ENCODE measurements around the gene KLF13. TPM values are rescaled to one million over a fixed set of nuclear protein-coding genes. Genes with fewer than 3 reads are reported as not detected.

Gene KLF13
- total and polyA plus RNA-seq, 2 experiments from 2014 or later = 23.5 to 28.6 TPM

DNA sequence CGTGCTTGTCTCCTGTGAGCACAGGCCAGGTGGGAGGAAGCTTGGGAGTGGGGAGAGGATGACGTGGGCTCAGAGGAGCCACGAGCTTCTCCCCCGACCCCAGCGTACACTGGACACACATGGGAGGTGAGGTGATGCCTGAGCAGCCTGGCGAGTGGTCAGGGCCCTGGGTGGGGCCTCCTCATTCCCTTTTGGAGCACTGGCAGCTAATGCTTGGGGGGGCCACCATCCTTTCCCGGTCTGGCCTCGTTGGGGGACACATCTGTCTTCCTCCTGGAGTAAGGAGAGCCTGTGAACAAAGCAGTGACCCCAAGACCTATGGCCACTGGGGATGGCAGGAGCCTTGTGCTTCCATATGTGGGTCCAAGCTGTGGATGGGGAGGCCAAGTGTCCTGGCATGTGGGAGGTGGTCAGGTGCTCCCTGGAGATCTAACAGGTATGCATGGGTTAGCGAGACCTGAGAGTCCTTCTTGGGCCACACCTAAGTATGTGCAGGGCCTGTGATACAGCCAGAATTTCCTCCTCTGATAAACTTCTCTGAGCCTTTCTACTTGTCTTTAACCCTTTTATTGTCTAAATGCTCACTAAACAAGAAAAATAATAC is 9.5 kb downstream of the KLF13 start:
- H3K4me3 ChIP-seq = no peak overlapping the region
- Mint-ChIP-seq H3K4me1 (peaks cover 42% of the 10 kb centered on the region), H3K36me3 (ENCODE audit: low read depth) (no peaks in the 10 kb centered on the region), H3K27ac (no peak overlapping the region), H3K9me3 (no peaks in the 10 kb centered on the region; the same call in 2 of the 3 replicates), H3K4me3 (no peak overlapping the region), H3K27me3 (ENCODE audit: insufficient read depth, low read depth, poor library complexity) (peaks cover 5% of the 10 kb centered on the region)
- H3K79me2 ChIP-seq (replicated peaks; ENCODE audit: insufficient read depth) = peaks cover 94% of the 10 kb centered on the region
- peaks cover 19% of the 10 kb centered on the region for H3K4me1 ChIP-seq (ENCODE audit: insufficient read depth)
- no peak overlapping the region for H3K27ac ChIP-seq (ENCODE audit: low read depth)
- peaks cover 33% of the 10 kb centered on the region for H4K20me1 ChIP-seq (replicated peaks; ENCODE audit: insufficient read depth)
- no peak for ATAC-seq
- no peak for DNase-seq (ENCODE audit: low spot score)
- H2AFZ ChIP-seq = no peak overlapping the region
- no peak for TF ChIP-seq POLR2AphosphoS5 (IDR thresholded peaks at IDR 0.05; ENCODE audit: low read depth)
- no peak for TF ChIP-seq NANOG (IDR thresholded peaks at IDR 0.05; ENCODE audit: borderline replicate concordance)
- TF ChIP-seq EZH2 (IDR thresholded peaks at IDR 0.05; ENCODE audit: low read depth, unreplicated experiment) = no peak
- no peak for TF ChIP-seq CREB1 (CRISPR knock-in tag; IDR thresholded peaks at IDR 0.05; ENCODE audit: low read depth)
- no peak for TF ChIP-seq ZNF331 (CRISPR knock-in tag; IDR thresholded peaks at IDR 0.05; ENCODE audit: low read depth)
- no peak for TF ChIP-seq JUNB (IDR thresholded peaks at IDR 0.05; ENCODE audit: unreplicated experiment)
- no peaks in the 10 kb centered on the region for H3K27me3 ChIP-seq (ENCODE audit: insufficient read depth)
- no peaks in the 10 kb centered on the region for H3K9me2 ChIP-seq (ENCODE audit: insufficient read depth)
- H3K4me2 ChIP-seq = no peak overlapping the region
- H3K36me3 ChIP-seq (ENCODE audit: insufficient read depth) = no peaks in the 10 kb centered on the region
- no peaks in the 10 kb centered on the region for H3F3A ChIP-seq (replicated peaks; ENCODE audit: low read depth)

DNA sequence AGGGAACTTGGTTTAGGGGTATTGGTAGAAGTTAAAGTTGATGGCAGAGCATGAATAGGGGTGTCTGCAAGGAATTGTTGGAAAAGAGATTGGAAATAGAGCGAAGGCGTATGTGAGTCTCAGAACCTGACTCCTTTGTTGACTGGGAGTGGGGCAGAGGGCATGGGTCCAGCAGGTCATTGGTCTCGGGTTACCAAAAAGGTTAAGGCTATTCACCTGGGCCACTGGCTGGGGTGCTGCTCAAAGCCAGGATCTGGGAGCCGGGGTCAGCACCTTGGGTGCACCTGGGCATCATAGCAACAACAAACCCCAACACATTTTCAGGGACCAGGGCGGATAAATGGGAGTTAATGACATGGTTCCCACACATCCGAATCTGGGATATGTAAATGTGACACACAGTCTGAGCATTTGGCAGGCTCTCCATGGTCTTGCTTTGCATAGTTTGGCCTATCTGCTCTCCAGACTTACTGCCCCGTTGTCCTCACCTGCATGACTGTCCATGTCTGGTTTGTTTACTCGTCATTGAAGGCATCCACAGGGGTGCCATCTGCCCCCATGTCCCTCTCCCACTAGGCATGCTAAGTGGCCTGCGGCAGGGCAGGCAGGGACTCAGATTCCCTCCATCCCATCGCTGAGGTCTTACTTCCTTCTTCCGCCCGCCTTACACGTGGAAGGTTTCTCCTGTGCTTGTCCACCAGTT is 10.1 kb downstream of the KLF13 start:
- ATAC-seq (no peak), DNase-seq (ENCODE audit: low spot score) (no peak)
- H3K36me3 Mint-ChIP-seq (ENCODE audit: low read depth) = no peaks in the 10 kb centered on the region
- Histone ChIP-seq H3F3A (replicated peaks; ENCODE audit: low read depth) (no peaks in the 10 kb centered on the region), H2AFZ (no peak overlapping the region), H3K4me1 (ENCODE audit: insufficient read depth) (peaks cover 19% of the 10 kb centered on the region), H4K20me1 (replicated peaks; ENCODE audit: insufficient read depth) (peaks cover 31% of the 10 kb centered on the region), H3K4me3 (no peak overlapping the region), H3K79me2 (replicated peaks; ENCODE audit: insufficient read depth) (peaks cover 94% of the 10 kb centered on the region), H3K36me3 (ENCODE audit: insufficient read depth) (no peaks in the 10 kb centered on the region), H3K9me2 (ENCODE audit: insufficient read depth) (no peaks in the 10 kb centered on the region), H3K4me2 (no peak overlapping the region), H3K27me3 (ENCODE audit: insufficient read depth) (no peaks in the 10 kb centered on the region), H3K27ac (ENCODE audit: low read depth) (no peak overlapping the region)
- H3K27ac Mint-ChIP-seq = no peak overlapping the region
- H3K27me3 Mint-ChIP-seq (ENCODE audit: insufficient read depth, low read depth, poor library complexity) = peaks cover 7% of the 10 kb centered on the region
- no peak overlapping the region for H3K4me3 Mint-ChIP-seq
- H3K4me1 Mint-ChIP-seq = peaks cover 37% of the 10 kb centered on the region
- no peaks in the 10 kb centered on the region; the same call in 2 of the 3 replicates for H3K9me3 Mint-ChIP-seq
- TF ChIP-seq JUNB (IDR thresholded peaks at IDR 0.05; ENCODE audit: unreplicated experiment) = no peak
- TF ChIP-seq, protein P1, sequence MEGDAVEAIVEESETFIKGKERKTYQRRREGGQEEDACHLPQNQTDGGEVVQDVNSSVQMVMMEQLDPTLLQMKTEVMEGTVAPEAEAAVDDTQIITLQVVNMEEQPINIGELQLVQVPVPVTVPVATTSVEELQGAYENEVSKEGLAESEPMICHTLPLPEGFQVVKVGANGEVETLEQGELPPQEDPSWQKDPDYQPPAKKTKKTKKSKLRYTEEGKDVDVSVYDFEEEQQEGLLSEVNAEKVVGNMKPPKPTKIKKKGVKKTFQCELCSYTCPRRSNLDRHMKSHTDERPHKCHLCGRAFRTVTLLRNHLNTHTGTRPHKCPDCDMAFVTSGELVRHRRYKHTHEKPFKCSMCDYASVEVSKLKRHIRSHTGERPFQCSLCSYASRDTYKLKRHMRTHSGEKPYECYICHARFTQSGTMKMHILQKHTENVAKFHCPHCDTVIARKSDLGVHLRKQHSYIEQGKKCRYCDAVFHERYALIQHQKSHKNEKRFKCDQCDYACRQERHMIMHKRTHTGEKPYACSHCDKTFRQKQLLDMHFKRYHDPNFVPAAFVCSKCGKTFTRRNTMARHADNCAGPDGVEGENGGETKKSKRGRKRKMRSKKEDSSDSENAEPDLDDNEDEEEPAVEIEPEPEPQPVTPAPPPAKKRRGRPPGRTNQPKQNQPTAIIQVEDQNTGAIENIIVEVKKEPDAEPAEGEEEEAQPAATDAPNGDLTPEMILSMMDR (conservative IDR thresholded peaks at IDR 0.05; ENCODE audit: low read depth in 2 of 2) = no peak
- TF ChIP-seq, protein P2, sequence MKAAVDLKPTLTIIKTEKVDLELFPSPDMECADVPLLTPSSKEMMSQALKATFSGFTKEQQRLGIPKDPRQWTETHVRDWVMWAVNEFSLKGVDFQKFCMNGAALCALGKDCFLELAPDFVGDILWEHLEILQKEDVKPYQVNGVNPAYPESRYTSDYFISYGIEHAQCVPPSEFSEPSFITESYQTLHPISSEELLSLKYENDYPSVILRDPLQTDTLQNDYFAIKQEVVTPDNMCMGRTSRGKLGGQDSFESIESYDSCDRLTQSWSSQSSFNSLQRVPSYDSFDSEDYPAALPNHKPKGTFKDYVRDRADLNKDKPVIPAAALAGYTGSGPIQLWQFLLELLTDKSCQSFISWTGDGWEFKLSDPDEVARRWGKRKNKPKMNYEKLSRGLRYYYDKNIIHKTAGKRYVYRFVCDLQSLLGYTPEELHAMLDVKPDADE (IDR thresholded peaks at IDR 0.05) = no peak
